GM18868 (cell line): ENCODE data around the gene KLHDC10.
"Not testable (repeated sequence)": the region's sequence is repeated elsewhere in the genome, so short reads cannot be mapped to it uniquely, and the experiment has no call there.

Experiments used
- ATAC-seq: cut with Tn5 transposase; IDR thresholded peaks from one replicate; pipeline ENCODE4 v1.9.1; 2021; ENCODE audit warnings: mild to moderate bottlenecking, moderate library complexity; ENCODE audit not compliant: unreplicated experiment

KLHDC10 gene

DNA sequence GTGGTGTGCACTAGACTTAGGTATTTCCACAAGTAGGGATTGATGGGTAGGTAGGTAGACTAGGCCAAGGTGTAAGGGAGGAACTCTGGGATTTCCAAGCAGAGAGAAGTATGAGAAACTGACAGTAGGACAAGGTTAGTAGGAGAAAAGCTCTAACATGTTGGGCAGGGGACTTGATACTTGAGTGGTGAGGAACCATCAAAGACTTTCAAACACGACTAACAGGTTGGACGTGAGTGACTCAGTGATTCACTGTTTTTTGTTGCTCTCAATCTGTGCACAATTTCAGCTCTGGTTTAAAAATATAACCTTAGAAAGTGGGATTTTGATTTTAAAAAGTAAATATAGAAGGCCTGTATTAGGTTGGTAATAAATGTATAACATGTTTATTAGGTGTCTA lies 44.4 kb downstream of the KLHDC10 start:
- ATAC-seq = no peak

DNA sequence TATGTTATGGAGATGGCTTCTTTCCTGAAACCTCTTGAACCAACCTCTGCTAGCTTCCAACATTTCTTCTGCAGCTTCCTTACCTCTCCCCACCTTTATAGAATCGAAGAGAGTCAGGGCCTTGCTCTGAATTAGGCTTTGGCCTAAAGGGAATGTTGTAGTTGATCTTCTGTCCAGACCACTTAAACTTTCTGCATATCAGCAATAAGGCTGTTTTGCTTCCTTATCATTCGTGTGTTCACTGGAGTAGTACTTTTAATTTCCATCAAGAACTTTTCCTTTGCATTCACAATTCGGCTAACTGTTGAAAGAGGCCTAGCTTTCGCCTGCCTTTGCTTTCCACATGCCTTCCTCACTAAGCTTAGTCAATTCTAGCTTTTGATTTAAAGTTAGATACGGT lies 48.0 kb downstream of the KLHDC10 start:
- no peak for ATAC-seq

GRCh38 chr7:130118801-130119200 lies 48.5 kb downstream of the KLHDC10 start:
- ATAC-seq = no peak

GRCh38 chr7:130123501-130123900 lies 53.2 kb downstream of the KLHDC10 start:
- ATAC-seq = no peak

GRCh38 chr7:130124711-130125110 lies 54.4 kb downstream of the KLHDC10 start:
- ATAC-seq = no peak

- ATAC-seq = not testable (repeated sequence)
Measured at GRCh38 chr7:130126840-130127239, 56.5 kb downstream of the KLHDC10 start.

DNA sequence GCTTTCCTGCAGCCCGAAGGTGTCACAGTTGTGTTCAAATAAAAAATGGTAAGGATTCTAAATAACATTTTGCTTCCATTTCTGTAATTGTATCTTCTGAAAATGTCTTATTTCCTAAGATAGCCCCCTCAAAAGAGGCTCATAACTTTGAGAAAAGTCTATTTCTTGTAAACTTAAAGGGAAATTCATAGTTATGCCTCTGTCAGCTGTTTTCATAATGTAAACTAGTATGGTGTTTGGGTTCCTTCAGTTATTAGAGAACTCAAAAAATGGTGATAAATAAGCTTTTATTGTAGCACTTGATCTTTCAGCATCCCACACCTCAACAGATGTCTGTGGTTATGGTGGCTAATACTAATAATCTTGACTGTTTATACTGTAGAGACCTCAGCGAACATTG lies 57.1 kb downstream of the KLHDC10 start:
- ATAC-seq = no peak

DNA sequence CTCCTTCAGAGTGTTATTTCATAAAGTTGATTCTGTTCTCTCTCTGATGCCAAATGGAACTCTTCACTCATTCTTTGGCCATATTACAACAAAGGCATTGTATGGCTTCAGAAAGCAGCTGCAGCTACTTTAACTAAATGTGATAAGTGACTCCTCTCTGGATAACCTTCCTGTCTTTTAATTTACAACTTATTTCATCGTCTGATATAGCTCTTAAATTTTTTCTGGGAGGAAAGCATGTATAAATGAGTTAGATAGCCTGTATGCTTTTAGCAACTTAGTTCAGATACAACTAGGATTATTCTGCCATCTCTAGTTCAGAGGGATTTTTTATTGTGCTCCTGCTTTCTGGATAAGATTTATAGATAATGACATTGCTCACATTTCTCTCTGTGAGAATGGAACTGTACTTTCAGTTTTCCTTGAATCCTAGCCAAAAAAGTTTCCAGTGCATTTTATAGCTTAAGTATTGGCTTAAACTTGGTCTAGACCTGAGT lies 57.5 kb downstream of the KLHDC10 start:
- no peak for ATAC-seq

GRCh38 chr7:130129011-130129411 lies 58.7 kb downstream of the KLHDC10 start:
- no peak for ATAC-seq

- no peak for ATAC-seq
Measured at GRCh38 chr7:130131191-130131834, 61.0 kb downstream of the KLHDC10 start.

DNA sequence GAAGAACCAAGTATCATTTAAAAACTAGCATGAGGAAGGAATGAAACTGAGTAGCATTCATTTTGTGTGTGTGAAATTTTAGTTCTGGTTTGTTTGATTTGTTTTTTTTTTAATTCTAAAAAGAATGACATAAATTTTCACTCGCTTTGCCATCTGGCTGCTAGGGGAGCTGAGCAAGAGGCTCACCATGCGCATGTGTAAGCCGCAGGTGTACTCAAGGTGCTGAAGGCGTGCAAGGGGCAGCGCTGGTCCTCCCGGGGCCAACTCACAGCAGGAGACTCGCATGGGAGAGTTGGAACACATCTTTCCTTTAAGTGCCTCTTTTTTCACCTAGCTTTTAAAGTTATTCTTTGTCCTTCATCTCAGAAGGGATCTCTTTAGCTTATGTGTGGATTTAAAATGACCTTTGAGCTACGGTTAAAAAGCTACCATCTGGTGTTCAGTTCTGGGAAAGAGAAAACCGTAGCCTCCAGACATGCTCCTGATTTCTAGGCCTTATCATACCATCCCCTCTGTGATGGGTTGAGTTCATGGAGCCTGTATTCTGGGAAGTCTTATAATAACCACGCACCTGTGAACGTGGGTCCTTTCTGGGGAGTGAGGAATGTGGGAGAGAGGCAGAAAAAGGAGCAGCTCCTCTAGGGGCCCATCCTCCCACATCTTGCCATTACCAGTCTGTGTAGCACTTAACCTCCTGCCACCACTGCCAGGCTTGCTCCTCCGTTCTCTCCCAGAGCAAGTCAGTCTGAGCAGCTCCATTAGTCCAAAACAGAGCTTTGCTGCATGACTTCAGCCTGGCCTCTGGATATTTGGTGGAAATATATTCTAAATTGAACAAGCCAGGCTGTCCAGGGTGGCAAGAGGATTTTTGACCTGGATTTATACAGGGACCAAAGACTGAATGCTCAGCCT lies 61.9 kb downstream of the KLHDC10 start:
- no peak for ATAC-seq

DNA sequence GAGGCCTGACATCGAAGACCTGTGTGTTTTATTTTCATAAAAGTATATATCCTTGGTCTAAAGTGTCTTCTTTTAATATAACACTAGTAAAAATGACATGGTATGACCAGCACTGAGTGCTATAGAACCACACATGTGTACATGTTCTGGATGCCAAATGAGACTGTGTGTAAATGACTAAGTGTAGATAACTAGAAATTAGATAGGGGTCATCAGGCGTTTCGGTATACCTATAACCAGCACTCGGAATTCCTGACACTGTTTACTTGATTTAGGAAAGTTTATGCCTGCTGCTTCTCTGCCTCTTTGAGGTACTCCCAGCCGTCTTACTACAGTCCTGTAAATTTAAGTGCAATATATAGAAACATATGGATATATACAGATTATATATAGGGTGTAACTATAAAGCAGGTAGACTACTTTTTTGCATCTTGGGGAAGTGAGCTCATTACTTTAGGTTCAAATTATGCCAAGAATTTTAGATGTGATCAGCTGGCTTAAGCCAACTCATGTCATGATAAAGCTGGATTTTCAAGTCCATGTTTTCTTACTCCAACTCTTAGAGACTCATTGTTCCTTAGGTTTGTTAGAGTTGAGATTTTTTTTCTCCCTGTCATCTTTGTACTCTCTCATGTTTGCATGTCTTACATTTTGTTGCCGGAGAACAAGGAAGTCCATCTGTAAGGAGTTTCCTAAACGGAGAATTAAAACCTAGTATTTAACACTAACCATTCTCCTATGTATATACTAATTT lies 62.9 kb downstream of the KLHDC10 start:
- ATAC-seq = no peak

DNA sequence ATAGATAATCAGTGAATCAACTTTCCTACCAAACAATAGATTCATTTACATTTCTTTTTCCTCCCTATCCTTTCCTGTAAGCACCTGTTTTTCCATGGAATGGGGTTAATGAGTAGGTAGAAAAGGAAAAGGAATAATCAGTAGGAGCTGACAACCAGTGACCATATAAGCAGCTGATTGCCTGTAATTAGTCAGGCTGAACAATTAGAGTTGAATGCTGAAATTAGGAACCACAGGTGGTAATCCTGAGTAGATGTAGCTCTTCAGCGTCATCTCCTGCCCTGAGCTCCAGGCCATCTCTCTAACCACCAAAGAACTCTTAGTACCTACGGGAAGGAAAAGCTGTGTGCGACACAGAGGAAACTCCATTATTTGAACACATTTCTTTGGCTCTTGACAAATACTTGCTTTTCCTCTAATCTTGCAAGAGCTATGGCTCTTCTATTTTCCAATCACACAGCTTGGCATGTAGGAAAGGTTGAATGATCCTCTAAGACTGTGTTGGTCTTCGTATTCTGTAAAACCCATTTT lies 63.8 kb downstream of the KLHDC10 start:
- ATAC-seq = no peak

- ATAC-seq = no peak
Measured at GRCh38 chr7:130134726-130135125, 64.4 kb downstream of the KLHDC10 start.

GRCh38 chr7:130135208-130136205 lies 65.2 kb downstream of the KLHDC10 start:
- no peak for ATAC-seq

- no peak for ATAC-seq
Measured at GRCh38 chr7:130136579-130137167, 66.3 kb downstream of the KLHDC10 start.

GRCh38 chr7:130137207-130137606 lies 66.9 kb downstream of the KLHDC10 start:
- no peak for ATAC-seq

DNA sequence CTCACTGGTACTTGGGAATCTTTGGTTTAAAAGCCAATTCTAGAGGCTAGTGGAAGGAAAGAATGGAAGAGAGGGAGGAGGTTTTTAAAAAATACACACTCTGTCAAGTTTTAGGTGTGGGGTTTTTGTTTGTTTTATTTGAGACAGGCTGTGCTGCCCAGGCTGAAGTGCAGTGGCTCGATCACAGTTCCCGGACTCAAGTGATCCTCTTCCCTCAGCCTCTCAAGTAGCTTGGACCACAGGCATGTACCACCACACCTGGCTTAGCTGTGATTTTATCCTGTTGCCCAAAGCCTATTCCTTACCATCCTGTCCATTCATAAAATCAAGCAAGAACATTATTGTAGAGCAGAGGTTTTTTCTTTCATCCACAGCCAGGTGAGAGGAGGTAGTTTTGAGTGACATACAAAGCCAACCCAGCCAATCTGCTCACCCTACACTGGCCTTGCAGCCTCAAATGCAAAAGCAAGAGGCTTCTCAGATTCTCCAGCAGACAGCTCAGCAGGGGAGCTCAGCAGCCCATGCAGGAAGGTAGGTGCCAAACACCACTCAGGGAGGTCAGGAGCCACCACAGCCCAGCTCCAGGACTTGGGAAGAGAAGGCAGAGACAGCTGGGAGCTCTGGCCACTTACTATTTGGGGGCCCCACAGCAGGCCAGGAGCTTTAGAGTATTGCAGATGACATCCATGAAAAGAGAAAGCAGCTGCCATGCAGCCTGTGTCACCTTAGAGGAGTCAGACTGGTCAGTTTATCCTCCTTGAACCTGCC lies 69.0 kb downstream of the KLHDC10 start:
- ATAC-seq = no peak
